SK-N-SH (cell line): ENCODE measurements around the gene RALY. TPM values are rescaled to one million over a fixed set of nuclear protein-coding genes. Genes with fewer than 3 reads are reported as not detected.
A peak's percentile ranks its signal among the peaks of the same experiment; 100 is the strongest.

Experiments used
- CTCF ChIA-PET: fragments of 300-600, 350-600 bp; formaldehyde crosslinking; extraction: SDS; loops from one replicate; lab custom pipeline; 2021; lab: Yijun Ruan, JAX
- POLR2A ChIA-PET: fragments of 350-600 bp; sonication (Branson Sonifier 250); formaldehyde crosslinking; extraction: SDS; loops from one replicate; lab custom pipeline; 2020; ENCODE audit warnings: antibody characterized with exemption, inconsistent platforms; lab: Yijun Ruan, JAX
- DNase-seq: peaks from one replicate; pipeline ENCODE4 v3.0.0; 2012
- H2AFZ ChIP-seq: fragments of 200-600 bp; sonication (generic); 2 replicates; pipeline ENCODE4 v1.8.1; 2016; ENCODE audit warnings: antibody characterized with exemption, mild to moderate bottlenecking, low read depth
- H3F3A ChIP-seq: fragments of 200-600 bp; sonication (generic); replicated peaks from 2 replicates; pipeline ENCODE3; 2016; ENCODE audit warnings: antibody characterized with exemption, mild to moderate bottlenecking; ENCODE audit not compliant: insufficient read depth
- H3K27ac ChIP-seq, 2 experiments: fragments of 200-500 bp in 1 of 2; fragments of 200-600 bp in 1 of 2; sonication (Bioruptor generic) in 1 of 2; sonication (generic), shearing (Covaris generic) in 1 of 2; 2 replicates each; pipeline versions ENCODE4 v1.5.1 to v1.6.1; 2014 to 2016; ENCODE audit warnings: low read depth in 2 of 2, inconsistent platforms in 1 of 2, low read length in 1 of 2, mild to moderate bottlenecking in 1 of 2, mixed read lengths in 1 of 2
- H3K27me3 ChIP-seq: fragments of 200-600 bp; sonication (generic), shearing (Covaris generic); 2 replicates; pipeline ENCODE4 v1.6.1; 2016; ENCODE audit warnings: mixed run types; ENCODE audit not compliant: insufficient read depth
- H3K36me3 ChIP-seq, 2 experiments: fragments of 200-500 bp in 1 of 2; fragments of 200-600 bp in 1 of 2; sonication (Bioruptor generic) in 1 of 2; sonication (generic) in 1 of 2; replicated peaks in 1 of 2; 2 replicates each; pipeline versions ENCODE3 to v1.5.1; 2014 to 2016; ENCODE audit warnings: low read length in 1 of 2, mild to moderate bottlenecking in 1 of 2; ENCODE audit not compliant: insufficient read depth in 2 of 2, control insufficient read depth in 1 of 2
- H3K4me1 ChIP-seq, 2 experiments: fragments of 200-500 bp in 1 of 2; fragments of 200-600 bp in 1 of 2; sonication (Bioruptor generic) in 1 of 2; sonication (generic), shearing (Covaris generic) in 1 of 2; 2 replicates each; pipeline versions ENCODE4 v1.5.1 to v1.6.1; 2014 to 2016; ENCODE audit warnings: low read depth in 1 of 2, low read length in 1 of 2, mixed run types in 1 of 2; ENCODE audit not compliant: insufficient read depth in 2 of 2, control insufficient read depth in 1 of 2
- H3K4me2 ChIP-seq: fragments of 200-600 bp; sonication (generic), shearing (Covaris generic); 2 replicates; pipeline ENCODE4 v1.6.1; 2017; ENCODE audit warnings: mixed run types
- H3K4me3 ChIP-seq, 2 experiments: fragments of 200-500 bp in 1 of 2; fragments of 200-600 bp in 1 of 2; sonication (Bioruptor generic) in 1 of 2; sonication (generic), shearing (Covaris generic) in 1 of 2; 2 replicates each; pipeline versions ENCODE4 v1.5.1 to v1.8.1; 2014 to 2016; ENCODE audit warnings: low read depth in 2 of 2, inconsistent platforms in 1 of 2, low read length in 1 of 2, mild to moderate bottlenecking in 1 of 2, mixed read lengths in 1 of 2, moderate library complexity in 1 of 2
- H3K79me2 ChIP-seq: fragments of 200-600 bp; sonication (generic); 2 replicates; pipeline ENCODE4 v1.8.1; 2017; ENCODE audit warnings: mild to moderate bottlenecking; ENCODE audit not compliant: insufficient read depth
- H3K9ac ChIP-seq: fragments of 200-600 bp; sonication (generic); 2 replicates; pipeline ENCODE4 v1.6.1; 2017; ENCODE audit warnings: mixed run types
- H3K9me2 ChIP-seq: fragments of 200-600 bp; sonication (generic); 2 replicates; pipeline ENCODE4 v1.6.1; 2017; ENCODE audit warnings: mixed run types
- H3K9me3 ChIP-seq: fragments of 200-600 bp; sonication (generic); 2 replicates; pipeline ENCODE4 v1.6.1; 2017; ENCODE audit warnings: mixed run types, mild to moderate bottlenecking, moderate library complexity
- H4K20me1 ChIP-seq: fragments of 200-600 bp; sonication (generic); 2 replicates; pipeline ENCODE4 v1.6.1; 2017; ENCODE audit warnings: mild to moderate bottlenecking, mixed run types; ENCODE audit not compliant: insufficient read depth
- FOSL2 ChIP-seq: IDR thresholded peaks from 2 replicates; pipeline ENCODE4 v1.4.0; 2012; ENCODE audit warnings: low read depth, mild to moderate bottlenecking, moderate library complexity, borderline replicate concordance
- FOXJ3 ChIP-seq: sonication (generic); formaldehyde crosslinking; IDR thresholded peaks from 2 replicates; pipeline ENCODE4 v1.5.1; 2020; ENCODE audit warnings: mild to moderate bottlenecking, missing genetic modification reagents
- FOXM1 ChIP-seq: IDR thresholded peaks from 2 replicates; pipeline ENCODE4 v1.4.0; 2012; ENCODE audit warnings: low read depth, mild to moderate bottlenecking
- GABPA ChIP-seq: IDR thresholded peaks from 2 replicates; pipeline ENCODE4 v1.4.0; 2012; ENCODE audit warnings: low read depth, mild to moderate bottlenecking
- GATA2 ChIP-seq: sonication (generic); formaldehyde crosslinking; IDR thresholded peaks from 2 replicates; pipeline ENCODE4 v1.5.0; 2020; ENCODE audit warnings: mild to moderate bottlenecking, missing genetic modification reagents
- NFIC ChIP-seq: IDR thresholded peaks from 2 replicates; pipeline ENCODE4 v1.4.0; 2012; ENCODE audit warnings: borderline replicate concordance
- NRF1 ChIP-seq: IDR thresholded peaks from 2 replicates; pipeline ENCODE4 v1.6.1; 2012; ENCODE audit warnings: low read depth, mild to moderate bottlenecking, low read length
- PBX3 ChIP-seq: IDR thresholded peaks from 2 replicates; pipeline ENCODE4; 2012
- RFX5 ChIP-seq: IDR thresholded peaks from 2 replicates; pipeline ENCODE4 v1.6.1; 2012; ENCODE audit warnings: mild to moderate bottlenecking, improper control_type of control experiment, low read length
- RXRA ChIP-seq: IDR thresholded peaks from 2 replicates; pipeline ENCODE4 v1.4.0; 2012; ENCODE audit warnings: low read depth, mild to moderate bottlenecking, borderline replicate concordance
- WGBS: methylation state at CpG from one replicate; pipeline ENCODE4 v1.1.6; 2017; ENCODE audit warnings: low lambda C conversion rate; 5-methylcytosine and 5-hydroxymethylcytosine counted together
- polyA plus RNA-seq, 3 experiments: library from polyadenylated mRNA; depleted of rRNA; stranded (reverse); fragments of >200 nt; gene quantifications; 2 replicates each; pipeline ENCODE4 v1.2.3, GENCODE V29; 2012
- TF ChIP-seq, protein P1 (sequence below): fragments of 150-350 bp; IDR thresholded peaks from 2 replicates; pipeline ENCODE4 v1.6.1; 2016; ENCODE audit warnings: mild to moderate bottlenecking, low read depth, low read length
- TF ChIP-seq, protein P2 (sequence below): IDR thresholded peaks from 2 replicates; pipeline ENCODE4 v1.4.0; 2012; ENCODE audit warnings: low read depth
- TF ChIP-seq, protein P3 (sequence below): fragments of 150-350 bp; IDR thresholded peaks from 2 replicates; pipeline ENCODE4 v1.6.1; 2017; ENCODE audit warnings: antibody characterized with exemption, low read length, low read depth, borderline replicate concordance
- TF ChIP-seq, protein P4 (sequence below): IDR thresholded peaks from 2 replicates; pipeline ENCODE4 v1.4.0; 2012; ENCODE audit warnings: low read depth, borderline replicate concordance

Gene RALY
- polyA plus RNA-seq, 1 of the 3 experiments (the other 2 are of a cell fraction) = 130 TPM

GRCh38 chr20:34062570-34063482, 69.1 kb downstream of the RALY start:
- no peaks in the 10 kb centered on the region for H3K9me3 ChIP-seq
- WGBS = 74% methylated on average over 5 of the region's 5 CpGs
- H3K4me1 ChIP-seq = peaks cover 0 to 59% of the 10 kb centered on the region in 2 experiments; a peak in 2 of 4 replicates
- no peak overlapping the region for H3K4me2 ChIP-seq
- peak overlapping the region in 1 of 2 experiments; percentile 86; a peak in 2 of 4 replicates for H3K27ac ChIP-seq
- peaks cover 94% of the 10 kb centered on the region for H4K20me1 ChIP-seq
- POLR2A ChIA-PET = no interaction called here
- CTCF ChIA-PET = interaction anchor here (0.8 to 3.6 kb wide), 6 partner anchors 20 to 330 kb away, joined by 3 to 17 read pairs (median 3); no protein-coding TSS in a partner anchor
- H3F3A ChIP-seq = peaks cover 4% of the 10 kb centered on the region
- no peaks in the 10 kb centered on the region for H3K27me3 ChIP-seq
- H3K79me2 ChIP-seq = peaks cover 87% of the 10 kb centered on the region
- no peak for DNase-seq
- no peak overlapping the region for H3K9ac ChIP-seq
- H3K9me2 ChIP-seq = no peaks in the 10 kb centered on the region
- H3K36me3 ChIP-seq = peaks cover 4 to 5% of the 10 kb centered on the region in 2 experiments
- no peak overlapping the region for H2AFZ ChIP-seq
- no peak overlapping the region for H3K4me3 ChIP-seq
- TF ChIP-seq, protein P1, sequence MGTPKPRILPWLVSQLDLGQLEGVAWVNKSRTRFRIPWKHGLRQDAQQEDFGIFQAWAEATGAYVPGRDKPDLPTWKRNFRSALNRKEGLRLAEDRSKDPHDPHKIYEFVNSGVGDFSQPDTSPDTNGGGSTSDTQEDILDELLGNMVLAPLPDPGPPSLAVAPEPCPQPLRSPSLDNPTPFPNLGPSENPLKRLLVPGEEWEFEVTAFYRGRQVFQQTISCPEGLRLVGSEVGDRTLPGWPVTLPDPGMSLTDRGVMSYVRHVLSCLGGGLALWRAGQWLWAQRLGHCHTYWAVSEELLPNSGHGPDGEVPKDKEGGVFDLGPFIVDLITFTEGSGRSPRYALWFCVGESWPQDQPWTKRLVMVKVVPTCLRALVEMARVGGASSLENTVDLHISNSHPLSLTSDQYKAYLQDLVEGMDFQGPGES = no peak
- TF ChIP-seq NRF1 = no peak
- TF ChIP-seq, protein P2, sequence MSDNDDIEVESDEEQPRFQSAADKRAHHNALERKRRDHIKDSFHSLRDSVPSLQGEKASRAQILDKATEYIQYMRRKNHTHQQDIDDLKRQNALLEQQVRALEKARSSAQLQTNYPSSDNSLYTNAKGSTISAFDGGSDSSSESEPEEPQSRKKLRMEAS = no peak
- TF ChIP-seq, protein P3, sequence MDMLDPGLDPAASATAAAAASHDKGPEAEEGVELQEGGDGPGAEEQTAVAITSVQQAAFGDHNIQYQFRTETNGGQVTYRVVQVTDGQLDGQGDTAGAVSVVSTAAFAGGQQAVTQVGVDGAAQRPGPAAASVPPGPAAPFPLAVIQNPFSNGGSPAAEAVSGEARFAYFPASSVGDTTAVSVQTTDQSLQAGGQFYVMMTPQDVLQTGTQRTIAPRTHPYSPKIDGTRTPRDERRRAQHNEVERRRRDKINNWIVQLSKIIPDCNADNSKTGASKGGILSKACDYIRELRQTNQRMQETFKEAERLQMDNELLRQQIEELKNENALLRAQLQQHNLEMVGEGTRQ = no peak
- TF ChIP-seq PBX3 = no peak
- TF ChIP-seq GATA2 (CRISPR knock-in tag) = no peak
- TF ChIP-seq FOXM1 = no peak
- TF ChIP-seq NFIC = no peak
- no peak for TF ChIP-seq GABPA
- no peak for TF ChIP-seq RFX5

- H3K4me2 ChIP-seq = no peak overlapping the region
- H3K27me3 ChIP-seq = no peaks in the 10 kb centered on the region
- WGBS = 95% methylated on average over 3 of the region's 3 CpGs
- CTCF ChIA-PET = interaction anchor here (1.1 to 3.6 kb wide), 3 partner anchors 39 to 253 kb away, joined by 3 to 17 read pairs (median 9); partner anchors contain the start of gene CHMP4B
- peaks cover 79% of the 10 kb centered on the region for H3K79me2 ChIP-seq
- POLR2A ChIA-PET = no interaction called here
- no peaks in the 10 kb centered on the region for H3K9me3 ChIP-seq
- H3K4me1 ChIP-seq = peaks cover 0 to 61% of the 10 kb centered on the region in 2 experiments; a peak in 2 of 4 replicates
- H4K20me1 ChIP-seq = peaks cover 94% of the 10 kb centered on the region
- H3F3A ChIP-seq = peaks cover 7% of the 10 kb centered on the region
- no peak for DNase-seq
- no peak overlapping the region for H3K9ac ChIP-seq
- H3K36me3 ChIP-seq = peaks cover 4 to 5% of the 10 kb centered on the region in 2 experiments
- H3K9me2 ChIP-seq = no peaks in the 10 kb centered on the region
- H3K4me3 ChIP-seq = no peak overlapping the region
- H2AFZ ChIP-seq = no peak overlapping the region
- H3K27ac ChIP-seq = peak overlapping the region in 1 of 2 experiments; percentile 80; a peak in 2 of 4 replicates
- TF ChIP-seq, protein P4, sequence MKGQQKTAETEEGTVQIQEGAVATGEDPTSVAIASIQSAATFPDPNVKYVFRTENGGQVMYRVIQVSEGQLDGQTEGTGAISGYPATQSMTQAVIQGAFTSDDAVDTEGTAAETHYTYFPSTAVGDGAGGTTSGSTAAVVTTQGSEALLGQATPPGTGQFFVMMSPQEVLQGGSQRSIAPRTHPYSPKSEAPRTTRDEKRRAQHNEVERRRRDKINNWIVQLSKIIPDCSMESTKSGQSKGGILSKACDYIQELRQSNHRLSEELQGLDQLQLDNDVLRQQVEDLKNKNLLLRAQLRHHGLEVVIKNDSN = no peak
- TF ChIP-seq FOSL2 (no peak), GABPA (no peak), FOXJ3 (CRISPR knock-in tag) (no peak), RXRA (no peak), NRF1 (no peak), PBX3 (no peak), RFX5 (no peak)
- TF ChIP-seq, protein P2 = no peak
- TF ChIP-seq, protein P3 = no peak
- TF ChIP-seq, protein P1 = no peak
These were observed 70.6 kb downstream of the RALY start for GRCh38 chr20:34064286-34064685.
